H9 (cell line): ENCODE data around the gene CCDC194. TPM values are rescaled to one million over a fixed set of nuclear protein-coding genes. Genes with fewer than 3 reads are reported as not detected.

Source experiments
- DNase-seq: peaks from one replicate; pipeline ENCODE4 v3.0.0-alpha.2; 2017
- H2AFZ ChIP-seq: one replicate; pipeline ENCODE4 v1.6.1; 2013; ENCODE audit warnings: mild to moderate bottlenecking, low read length, control low read depth, moderate library complexity
- H2AK5ac ChIP-seq: 2 replicates; pipeline ENCODE4 v1.6.1; 2013; ENCODE audit warnings: low read length, control low read depth, mixed read lengths; ENCODE audit not compliant: insufficient read length
- H2BK120ac ChIP-seq: one replicate; pipeline ENCODE4 v1.6.1; 2013; ENCODE audit warnings: low read depth, mild to moderate bottlenecking, low read length, control low read depth, inconsistent platforms; ENCODE audit not compliant: poor library complexity, severe bottlenecking
- H2BK12ac ChIP-seq: 2 replicates; pipeline ENCODE4 v1.6.1; 2013; ENCODE audit warnings: low read length, control low read depth, mixed read lengths, low read depth; ENCODE audit not compliant: insufficient read length
- H2BK15ac ChIP-seq: 2 replicates; pipeline ENCODE4 v1.6.1; 2013; ENCODE audit warnings: low read depth, low read length, control low read depth
- H2BK20ac ChIP-seq: one replicate; pipeline ENCODE4 v1.6.1; 2013; ENCODE audit warnings: low read depth, mild to moderate bottlenecking, low read length, control low read depth, inconsistent platforms; ENCODE audit not compliant: poor library complexity, severe bottlenecking
- H2BK5ac ChIP-seq: 2 replicates; pipeline ENCODE4 v1.6.1; 2013; ENCODE audit warnings: low read length, control low read depth, mixed read lengths; ENCODE audit not compliant: insufficient read length
- H3K14ac ChIP-seq: 2 replicates; pipeline ENCODE4 v1.6.1; 2013; ENCODE audit warnings: low read length, control low read depth; ENCODE audit not compliant: insufficient read depth
- H3K18ac ChIP-seq: 2 replicates; pipeline ENCODE4 v1.6.1; 2013; ENCODE audit warnings: low read depth, mild to moderate bottlenecking, mixed read lengths, low read length, control low read depth; ENCODE audit not compliant: insufficient read length
- H3K23ac ChIP-seq: 2 replicates; pipeline ENCODE4 v1.6.1; 2013; ENCODE audit warnings: low read length, control low read depth, mixed read lengths, low read depth; ENCODE audit not compliant: insufficient read length
- H3K23me2 ChIP-seq: 2 replicates; pipeline ENCODE4 v1.6.1; 2013; ENCODE audit warnings: low read depth, mild to moderate bottlenecking, mixed read lengths, low read length, control low read depth; ENCODE audit not compliant: insufficient read length, poor library complexity, severe bottlenecking
- H3K27ac ChIP-seq: 2 replicates; pipeline ENCODE4 v1.5.1; 2013; ENCODE audit warnings: low read length, control low read depth, mixed read lengths, low read depth; ENCODE audit not compliant: insufficient read length
- H3K27me3 ChIP-seq: 2 replicates; pipeline ENCODE4 v1.6.1; 2013; ENCODE audit warnings: low read length, control low read depth, inconsistent platforms; ENCODE audit not compliant: insufficient read depth
- H3K4ac ChIP-seq: 2 replicates; pipeline ENCODE4 v1.6.1; 2013; ENCODE audit warnings: low read depth, mild to moderate bottlenecking, control low read depth, inconsistent platforms, low read length, moderate library complexity
- H3K4me1 ChIP-seq: 2 replicates; pipeline ENCODE4 v1.6.1; 2013; ENCODE audit warnings: low read length, control low read depth, inconsistent platforms; ENCODE audit not compliant: insufficient read depth
- H3K4me2 ChIP-seq: 2 replicates; pipeline ENCODE4 v1.6.1; 2013; ENCODE audit warnings: low read length, control low read depth, mixed read lengths; ENCODE audit not compliant: insufficient read length, insufficient read depth
- H3K56ac ChIP-seq: 2 replicates; pipeline ENCODE4 v1.6.1; 2013; ENCODE audit warnings: low read depth, mild to moderate bottlenecking, mixed read lengths, low read length, control low read depth; ENCODE audit not compliant: insufficient read length
- H3K79me1 ChIP-seq: 2 replicates; pipeline ENCODE4 v1.6.1; 2013; ENCODE audit warnings: low read depth, mild to moderate bottlenecking, moderate library complexity, low read length, control low read depth, inconsistent platforms; ENCODE audit not compliant: insufficient read depth, poor library complexity, severe bottlenecking
- H3K79me2 ChIP-seq: 2 replicates; pipeline ENCODE4 v1.6.1; 2013; ENCODE audit warnings: low read length, control low read depth, inconsistent platforms; ENCODE audit not compliant: insufficient read depth
- H3K9ac ChIP-seq: 2 replicates; pipeline ENCODE4 v1.6.1; 2013; ENCODE audit warnings: low read length, control low read depth, mixed read lengths; ENCODE audit not compliant: insufficient read length; ENCODE audit errors: extremely low read depth
- H3K9me3 ChIP-seq: one replicate; pipeline ENCODE4 v1.6.1; 2013; ENCODE audit warnings: low read depth, low read length, inconsistent platforms; ENCODE audit not compliant: control insufficient read depth
- H3T11ph ChIP-seq: one replicate; pipeline ENCODE4 v1.6.1; 2013; ENCODE audit warnings: mild to moderate bottlenecking, low read length, control low read depth, inconsistent platforms
- H4K20me1 ChIP-seq: one replicate; pipeline ENCODE4 v1.6.1; 2013; ENCODE audit not compliant: control insufficient read depth, insufficient read length, insufficient read depth
- H4K5ac ChIP-seq: 2 replicates; pipeline ENCODE4 v1.6.1; 2013; ENCODE audit warnings: low read depth, mild to moderate bottlenecking, mixed read lengths, low read length, control low read depth; ENCODE audit not compliant: insufficient read length
- H4K8ac ChIP-seq: replicated peaks from 2 replicates; pipeline ENCODE4 v1.6.1; 2013; ENCODE audit warnings: low read length, control low read depth, mixed read lengths, low read depth; ENCODE audit not compliant: insufficient read length
- H4K91ac ChIP-seq: 2 replicates; pipeline ENCODE4 v1.6.1; 2013; ENCODE audit warnings: low read depth, mild to moderate bottlenecking, moderate library complexity, mixed read lengths, low read length, control low read depth; ENCODE audit not compliant: insufficient read length
- H3K27ac Mint-ChIP-seq, 3 experiments: 2 replicates in 2 of 3; 3 replicates in 1 of 3; pipeline ENCODE4 v1.8.0; 2020 to 2021; ENCODE audit warnings: mixed read lengths in 3 of 3, mild to moderate bottlenecking in 1 of 3, moderate library complexity in 1 of 3
- H3K27me3 Mint-ChIP-seq: 2 replicates; pipeline ENCODE4 v1.8.0; 2021; ENCODE audit warnings: low read depth, mild to moderate bottlenecking, moderate library complexity, mixed read lengths
- H3K36me3 Mint-ChIP-seq, 3 experiments: 2 replicates in 2 of 3; 3 replicates in 1 of 3; pipeline ENCODE4 v1.8.0; 2020 to 2021; ENCODE audit warnings: low read depth in 3 of 3, mixed read lengths in 3 of 3; ENCODE audit not compliant: insufficient read depth in 1 of 3
- H3K4me1 Mint-ChIP-seq, 2 experiments: 2 replicates each; pipeline ENCODE4 v1.8.0; 2020; ENCODE audit warnings: mixed read lengths in 2 of 2
- H3K4me3 Mint-ChIP-seq, 2 experiments: 2 replicates in 1 of 2; 3 replicates in 1 of 2; pipeline ENCODE4 v1.8.0; 2020 to 2021; ENCODE audit warnings: mild to moderate bottlenecking in 2 of 2, mixed read lengths in 2 of 2, moderate library complexity in 1 of 2
- H3K9me3 Mint-ChIP-seq, 2 experiments: 2 replicates in 1 of 2; 3 replicates in 1 of 2; pipeline ENCODE4 v1.8.0; 2020; ENCODE audit warnings: mild to moderate bottlenecking in 2 of 2, mixed read lengths in 2 of 2, moderate library complexity in 1 of 2
- WGBS: extraction: QIAGEN DNeasy Blood & Tissue Kit; methylation state at CpG from one replicate; pipeline ENCODE4 v1.1.7; 2013; ENCODE audit warnings: missing lambda C conversion rate, low lambda C conversion rate, mixed read lengths; ENCODE audit not compliant: insufficient read length; ENCODE audit errors: extremely low coverage; 5-methylcytosine and 5-hydroxymethylcytosine counted together
- total RNA-seq: library from RNA; stranded (reverse); gene quantifications from 2 replicates; pipeline ENCODE4 v1.2.1, GENCODE V29; 2021
- TF ChIP-seq, protein P1 (sequence below): fragments of 200-600 bp; sonication (generic); conservative IDR thresholded peaks from 3 replicates; pipeline ENCODE4 v1.8.0; 2021; ENCODE audit warnings: antibody characterized with exemption, mild to moderate bottlenecking

Gene CCDC194
- total RNA-seq, 1 experiment from 2014 or later, result 0.68 TPM

- peaks cover 9 to 10% of the 10 kb centered on the region in 2 experiments; a peak in 4 of 5 replicates for H3K9me3 Mint-ChIP-seq
- peaks cover 9 to 12% of the 10 kb centered on the region in 2 experiments for H3K4me1 Mint-ChIP-seq
- no peak for DNase-seq
- Histone ChIP-seq H4K20me1 (no peaks in the 10 kb centered on the region), H3K18ac (no peak overlapping the region), H3K79me1 (no peaks in the 10 kb centered on the region), H4K91ac (no peak overlapping the region), H2AK5ac (no peak overlapping the region), H3T11ph (no peak overlapping the region), H3K9me3 (no peaks in the 10 kb centered on the region), H3K9ac (no peak overlapping the region), H2BK5ac (no peak overlapping the region), H3K4ac (no peak overlapping the region), H3K79me2 (no peaks in the 10 kb centered on the region), H3K14ac (no peak overlapping the region), H2BK120ac (no peak overlapping the region), H2BK15ac (no peak overlapping the region), H3K27me3 (no peaks in the 10 kb centered on the region), H3K23me2 (no peaks in the 10 kb centered on the region), H3K27ac (no peak overlapping the region), H2AFZ (no peak overlapping the region), H3K23ac (no peak overlapping the region), H4K5ac (no peak overlapping the region), H3K4me1 (no peaks in the 10 kb centered on the region; the same call in 1 of the 2 replicates), H4K8ac (no peak overlapping the region), H2BK12ac (no peak overlapping the region), H3K4me2 (no peak overlapping the region), H3K56ac (no peak overlapping the region), H2BK20ac (no peak overlapping the region)
- peaks cover 2 to 9% (median 3%) of the 10 kb centered on the region in 3 experiments; a peak in 4 of 7 replicates for H3K36me3 Mint-ChIP-seq
- no peak overlapping the region for H3K4me3 Mint-ChIP-seq
- no peak overlapping the region; a peak in 1 of 7 replicates for H3K27ac Mint-ChIP-seq
- H3K27me3 Mint-ChIP-seq, result no peaks in the 10 kb centered on the region
- WGBS, result no CpG with 5 or more reads among the region's 13 CpGs
- TF ChIP-seq, protein P1, sequence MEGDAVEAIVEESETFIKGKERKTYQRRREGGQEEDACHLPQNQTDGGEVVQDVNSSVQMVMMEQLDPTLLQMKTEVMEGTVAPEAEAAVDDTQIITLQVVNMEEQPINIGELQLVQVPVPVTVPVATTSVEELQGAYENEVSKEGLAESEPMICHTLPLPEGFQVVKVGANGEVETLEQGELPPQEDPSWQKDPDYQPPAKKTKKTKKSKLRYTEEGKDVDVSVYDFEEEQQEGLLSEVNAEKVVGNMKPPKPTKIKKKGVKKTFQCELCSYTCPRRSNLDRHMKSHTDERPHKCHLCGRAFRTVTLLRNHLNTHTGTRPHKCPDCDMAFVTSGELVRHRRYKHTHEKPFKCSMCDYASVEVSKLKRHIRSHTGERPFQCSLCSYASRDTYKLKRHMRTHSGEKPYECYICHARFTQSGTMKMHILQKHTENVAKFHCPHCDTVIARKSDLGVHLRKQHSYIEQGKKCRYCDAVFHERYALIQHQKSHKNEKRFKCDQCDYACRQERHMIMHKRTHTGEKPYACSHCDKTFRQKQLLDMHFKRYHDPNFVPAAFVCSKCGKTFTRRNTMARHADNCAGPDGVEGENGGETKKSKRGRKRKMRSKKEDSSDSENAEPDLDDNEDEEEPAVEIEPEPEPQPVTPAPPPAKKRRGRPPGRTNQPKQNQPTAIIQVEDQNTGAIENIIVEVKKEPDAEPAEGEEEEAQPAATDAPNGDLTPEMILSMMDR, result no peak
These were observed 15.7 kb downstream of the CCDC194 start for GRCh38 chr19:17378271-17378670.
